Amygdala (tissue), 56 donors: Measurements from ENCODE around the gene CMPK2.
"Not testable (repeated sequence)": the region's sequence is repeated elsewhere in the genome, so short reads cannot be mapped to it uniquely, and the experiment has no call there.

Experiments used
- DNase-seq, 56 donors: peaks; one replicate each; lab custom pipeline; 2025; lab: John Stamatoyannopoulos, UW

CMPK2 gene, protein sequence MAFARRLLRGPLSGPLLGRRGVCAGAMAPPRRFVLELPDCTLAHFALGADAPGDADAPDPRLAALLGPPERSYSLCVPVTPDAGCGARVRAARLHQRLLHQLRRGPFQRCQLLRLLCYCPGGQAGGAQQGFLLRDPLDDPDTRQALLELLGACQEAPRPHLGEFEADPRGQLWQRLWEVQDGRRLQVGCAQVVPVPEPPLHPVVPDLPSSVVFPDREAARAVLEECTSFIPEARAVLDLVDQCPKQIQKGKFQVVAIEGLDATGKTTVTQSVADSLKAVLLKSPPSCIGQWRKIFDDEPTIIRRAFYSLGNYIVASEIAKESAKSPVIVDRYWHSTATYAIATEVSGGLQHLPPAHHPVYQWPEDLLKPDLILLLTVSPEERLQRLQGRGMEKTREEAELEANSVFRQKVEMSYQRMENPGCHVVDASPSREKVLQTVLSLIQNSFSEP

DNA sequence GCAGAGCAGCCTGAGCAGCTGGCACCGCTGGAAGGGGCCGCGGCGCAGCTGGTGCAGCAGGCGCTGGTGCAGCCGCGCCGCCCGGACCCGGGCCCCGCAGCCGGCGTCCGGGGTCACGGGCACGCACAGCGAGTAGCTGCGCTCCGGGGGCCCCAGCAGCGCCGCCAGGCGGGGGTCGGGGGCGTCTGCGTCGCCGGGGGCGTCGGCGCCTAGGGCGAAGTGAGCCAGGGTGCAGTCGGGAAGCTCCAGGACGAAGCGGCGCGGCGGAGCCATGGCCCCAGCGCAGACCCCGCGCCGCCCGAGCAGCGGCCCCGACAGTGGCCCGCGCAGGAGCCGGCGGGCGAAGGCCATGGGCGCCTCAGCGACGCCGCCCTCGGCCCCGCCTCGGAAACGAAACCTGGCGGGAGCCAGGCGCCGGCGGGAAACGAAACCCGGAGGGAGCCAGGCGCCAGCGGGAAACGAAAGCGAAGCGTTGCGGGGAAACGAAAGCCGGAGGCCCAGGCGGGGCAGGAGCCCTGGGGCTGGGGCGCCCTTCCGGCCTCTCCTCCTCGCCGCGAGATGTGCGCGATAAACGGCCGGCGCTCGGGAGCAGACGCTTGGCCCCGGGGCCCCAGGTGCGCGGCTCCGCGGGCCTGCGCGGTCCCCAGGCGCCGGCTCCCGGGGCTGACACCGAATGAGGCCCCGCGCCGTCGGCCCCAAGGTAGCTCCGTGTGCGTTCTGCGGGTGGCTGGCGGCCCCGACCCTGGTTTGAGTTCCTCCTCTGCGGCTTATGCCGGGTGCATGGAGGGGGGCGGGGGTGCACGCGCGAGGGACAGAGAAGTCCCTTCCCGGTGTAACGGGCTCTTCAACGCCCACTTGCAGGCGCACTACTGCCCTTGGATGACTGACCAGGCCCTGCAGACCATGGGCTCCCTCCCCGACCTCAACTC is at the start of gene CMPK2:
Gene CMPK2, minus strand, starts transcription at position 562 of the 929 bp plus-strand sequence. Its CDS starts 211 bp downstream, at position 351.
- DNase-seq = peak in 29 of 56 donors; percentile 5 to 66 (median 41)

DNA sequence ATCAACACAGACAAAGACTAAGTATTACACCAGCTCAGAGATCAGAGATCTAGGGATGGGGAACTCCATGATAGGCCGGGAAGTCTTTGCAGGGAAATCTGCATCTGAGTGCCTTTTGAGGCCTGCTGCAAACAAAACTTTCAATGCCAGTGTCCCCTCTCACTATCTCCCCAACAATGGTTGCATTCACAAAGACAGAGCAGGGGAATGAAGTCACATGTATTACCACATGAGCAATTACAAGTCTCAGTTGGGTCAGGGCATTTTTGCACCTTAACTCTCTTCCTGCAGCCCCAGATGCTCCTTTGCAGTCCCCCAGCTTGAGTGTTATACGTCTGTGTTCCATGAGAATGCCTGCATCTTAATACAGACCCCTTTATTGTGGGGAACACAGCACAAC is 49.7 kb upstream of the CMPK2 start:
- peak in 7 of 56 donors; percentile 29 to 49 (median 46) for DNase-seq

DNA sequence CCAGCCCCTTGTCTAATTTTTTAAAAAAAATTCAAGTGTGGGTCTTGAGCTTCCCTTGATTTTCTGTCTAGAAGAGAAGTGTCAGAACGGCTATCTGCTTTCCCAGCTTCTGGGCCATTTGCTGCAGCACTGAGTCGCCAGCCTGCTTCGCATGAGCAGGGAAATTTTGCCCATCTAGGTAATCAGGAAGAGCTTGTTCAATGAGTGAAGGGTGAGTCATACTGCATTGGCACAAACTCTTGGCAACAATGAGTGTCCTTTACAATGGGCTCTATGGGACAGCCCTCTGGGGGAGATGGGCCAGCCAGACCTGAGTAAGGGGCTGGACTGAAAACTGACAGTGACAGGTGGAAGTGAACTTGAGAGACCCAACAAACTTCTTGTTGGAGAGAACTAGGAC is 49.1 kb upstream of the CMPK2 start:
- no peak for DNase-seq

DNA sequence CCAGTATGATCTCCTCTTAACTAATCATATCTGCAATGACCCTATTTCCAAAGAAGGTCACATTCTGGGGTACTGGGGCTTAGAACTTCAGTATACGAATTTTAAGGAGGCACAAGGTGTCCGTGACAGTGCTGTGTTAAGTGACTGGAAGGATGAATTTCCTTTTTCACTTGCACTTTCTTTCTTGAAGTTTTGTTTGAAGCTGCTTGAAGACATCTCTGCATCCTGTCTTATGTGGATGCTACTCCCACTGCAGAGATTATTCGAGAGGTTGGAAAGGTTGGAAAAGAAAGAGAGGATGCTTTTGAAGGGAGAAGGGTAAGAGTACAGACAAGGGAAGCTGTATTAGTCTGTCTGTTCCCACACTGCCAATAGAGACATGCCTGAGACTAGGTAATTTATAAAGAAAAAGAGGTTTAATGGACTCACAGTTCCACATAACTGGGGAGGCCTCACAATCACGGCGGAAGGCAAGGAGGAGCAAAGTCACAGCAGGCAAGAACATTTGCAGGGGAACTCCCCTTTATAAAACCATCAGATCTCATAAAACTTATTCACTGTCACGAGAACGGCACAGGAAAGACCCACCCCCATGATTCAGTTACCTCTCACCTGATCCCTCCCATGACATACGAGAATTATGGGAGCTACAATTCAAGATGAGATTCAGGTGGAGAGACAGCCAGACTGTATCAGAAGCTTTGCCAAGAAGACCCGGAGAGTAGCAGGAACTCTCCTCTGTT is 47.9 kb upstream of the CMPK2 start:
- no peak for DNase-seq

DNA sequence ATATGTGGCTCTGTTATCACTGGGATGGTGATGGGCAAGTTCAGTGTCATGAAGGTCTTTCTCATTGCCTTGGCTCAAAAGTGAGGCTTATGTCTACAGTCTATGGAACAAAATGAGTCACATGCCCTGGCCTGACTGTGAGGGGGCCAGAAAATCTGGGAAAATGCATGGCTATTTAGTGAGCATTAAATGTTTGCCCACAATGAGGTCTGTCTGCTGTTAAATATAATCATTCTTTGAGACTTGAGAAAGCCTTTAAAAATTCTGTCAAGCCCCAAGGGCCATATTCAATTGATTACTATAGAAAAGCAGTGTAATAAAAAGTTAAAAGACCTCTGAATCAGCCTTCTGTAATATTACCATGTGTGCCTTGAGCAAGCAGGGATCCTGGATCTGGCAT is 46.0 kb upstream of the CMPK2 start:
- no peak for DNase-seq

DNA sequence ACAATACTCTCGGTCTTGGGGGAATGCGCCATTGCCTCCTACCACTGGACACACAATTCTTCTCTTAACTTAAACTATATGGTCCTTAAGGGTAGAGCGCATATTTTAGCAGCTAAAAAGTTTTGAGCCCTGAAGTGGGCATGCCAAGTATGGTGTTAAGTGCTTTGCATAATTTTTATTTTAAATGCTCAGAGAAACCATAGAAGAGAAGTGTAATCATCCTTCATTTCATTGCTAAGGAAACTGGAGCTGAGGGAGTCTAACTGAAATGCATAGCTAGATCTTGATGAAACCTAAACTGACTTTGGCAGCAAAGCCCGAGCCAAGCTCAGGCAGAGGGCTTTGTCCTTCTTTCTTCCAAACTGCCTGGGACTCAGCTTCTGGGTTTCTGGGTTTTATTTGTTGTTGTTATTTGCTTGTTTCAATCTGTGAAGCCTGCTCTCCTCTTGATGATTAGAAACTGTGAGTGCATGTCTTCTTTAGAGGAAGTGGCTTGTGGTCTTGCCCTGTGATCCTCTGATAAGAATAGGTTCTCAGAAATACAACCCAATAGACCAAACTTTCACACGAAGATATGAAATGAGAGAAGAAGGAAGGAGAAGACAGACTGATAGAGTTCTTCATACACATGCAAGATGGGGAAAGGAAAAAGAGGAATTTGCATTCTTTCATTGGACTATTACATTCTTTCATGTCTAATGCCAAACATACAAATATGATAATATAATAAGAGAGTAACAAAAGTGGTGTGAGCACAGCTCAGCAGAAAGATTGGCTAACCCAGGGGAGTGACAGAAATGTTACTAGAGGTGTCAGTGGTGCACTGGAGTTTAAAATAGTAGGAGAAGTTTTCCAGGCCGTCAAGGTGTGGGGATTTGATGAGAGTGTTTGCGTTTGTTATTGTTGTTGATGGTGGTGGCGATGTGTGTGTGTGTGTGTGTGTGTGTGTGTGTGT is 44.0 kb upstream of the CMPK2 start:
- no peak for DNase-seq

DNA sequence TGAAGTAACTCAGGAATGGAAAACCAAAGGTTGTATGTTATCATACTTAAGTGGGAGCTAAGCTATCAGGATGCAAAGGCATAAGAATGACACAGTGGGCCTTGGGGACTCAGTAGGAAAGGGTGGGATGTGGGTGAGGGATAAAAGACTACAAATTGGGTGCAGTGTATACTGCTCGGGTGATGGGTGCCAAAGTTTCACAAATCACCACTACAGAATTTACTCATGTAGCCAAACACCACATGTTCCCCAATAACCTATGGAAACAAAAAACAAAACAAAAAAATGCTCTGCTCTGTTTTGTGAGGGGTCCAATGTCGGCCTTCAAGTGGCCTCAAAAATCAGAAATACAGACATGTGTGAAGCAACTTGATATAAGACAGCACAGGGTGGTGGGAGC is 42.6 kb upstream of the CMPK2 start:
- no peak for DNase-seq

DNA sequence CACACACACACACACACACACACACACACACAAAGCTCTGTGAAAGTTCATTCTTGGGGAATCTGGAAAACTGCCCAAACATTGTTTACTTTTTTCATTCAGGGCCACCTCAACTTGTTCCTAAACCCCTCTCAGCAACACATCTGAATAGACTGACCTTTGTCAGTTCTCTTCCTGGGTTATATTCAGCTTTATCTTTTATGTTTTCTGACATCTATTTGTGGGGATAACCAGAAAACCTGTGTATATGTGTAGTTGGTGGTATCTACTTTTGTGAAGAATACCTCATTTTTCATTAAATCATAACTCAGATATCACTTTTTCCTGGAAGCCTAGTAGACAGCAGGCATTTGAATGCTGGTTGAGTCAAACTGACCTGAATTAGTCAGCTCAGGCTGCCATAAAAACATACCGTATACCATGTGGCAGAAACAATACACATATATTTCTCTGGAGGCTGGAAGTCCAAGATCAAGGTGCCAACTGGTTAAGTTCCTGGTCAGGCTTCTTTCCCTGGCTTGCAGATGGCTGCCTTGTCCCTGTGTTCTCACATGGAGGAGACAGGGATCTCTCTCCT is 40.5 kb upstream of the CMPK2 start:
- no peak for DNase-seq

DNA sequence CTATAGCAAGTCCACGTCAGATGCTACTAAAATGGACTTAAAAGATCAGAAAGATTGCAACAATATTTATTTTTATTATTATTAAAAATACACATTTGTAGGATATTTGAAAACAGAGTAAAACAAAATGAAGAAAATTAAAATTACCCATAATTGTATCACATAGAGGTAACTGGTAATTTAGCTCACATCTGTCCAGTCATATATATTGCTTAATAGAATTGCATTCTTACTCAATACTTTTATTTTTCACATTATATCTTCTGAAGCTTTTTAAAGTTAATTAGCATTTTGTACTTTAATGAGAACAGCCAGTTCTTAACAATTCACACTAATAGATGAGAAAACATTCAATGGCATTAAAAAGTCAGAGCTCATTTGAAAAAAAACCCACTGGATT is 40.0 kb upstream of the CMPK2 start:
- DNase-seq = no peak

DNA sequence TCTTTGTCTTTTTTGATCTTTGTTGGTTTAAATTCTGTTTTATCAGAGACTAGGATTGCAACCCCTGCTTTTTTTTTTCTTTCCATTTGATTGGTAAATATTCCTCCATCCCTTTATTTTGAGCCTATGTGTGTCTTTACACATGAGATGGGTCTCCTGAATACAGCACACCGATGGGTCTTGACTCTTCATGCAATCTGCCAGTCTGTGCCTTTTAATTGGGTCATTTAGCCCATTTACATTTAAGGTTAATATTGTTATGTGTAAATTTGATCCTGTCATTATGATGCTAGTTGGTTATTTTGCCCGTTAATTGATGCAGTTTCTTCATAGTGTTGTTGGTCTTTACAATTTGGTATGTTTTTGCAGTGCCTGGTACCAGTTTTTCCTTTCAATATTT is 36.9 kb upstream of the CMPK2 start:
- DNase-seq = not testable (repeated sequence)

DNA sequence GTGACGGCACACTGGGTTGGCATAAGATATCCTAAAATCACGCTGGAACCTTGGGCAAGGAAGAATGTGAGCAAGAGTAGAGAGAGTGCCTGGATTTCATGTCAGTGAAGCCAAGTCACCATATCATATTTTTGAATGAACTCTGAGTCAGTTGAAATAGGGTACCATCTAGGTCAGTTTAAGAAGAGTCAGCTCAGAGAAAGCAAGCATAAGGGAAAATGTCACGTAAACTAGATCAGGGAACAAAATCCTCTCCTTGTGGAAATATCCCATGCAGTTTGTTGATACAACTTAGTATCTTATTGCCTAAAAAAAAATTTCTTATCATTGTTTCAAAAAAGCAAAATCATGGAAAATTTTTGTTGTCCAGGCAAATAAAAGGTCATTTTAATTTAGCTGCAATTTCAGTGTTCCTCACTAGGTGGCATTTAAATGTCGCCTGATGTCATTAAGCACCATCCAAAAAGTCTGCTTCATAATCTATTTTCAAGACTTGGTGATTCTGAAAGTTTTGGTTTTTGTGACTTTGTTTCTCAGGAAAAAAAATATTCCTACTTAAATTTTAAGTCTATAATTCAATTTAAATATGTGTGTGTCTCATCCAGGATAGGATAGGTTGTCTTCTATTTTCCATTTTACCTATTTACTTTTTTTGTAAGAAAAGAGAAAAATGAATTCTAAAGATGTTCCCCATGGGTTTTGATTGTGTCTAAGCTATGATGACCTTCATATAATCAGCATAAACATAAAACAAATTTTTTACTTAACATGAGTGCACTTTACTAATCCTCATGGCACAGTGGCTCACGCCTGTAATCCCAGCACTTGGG is 31.4 kb upstream of the CMPK2 start:
- DNase-seq = peak in 1 of 56 donors; percentile 55

DNA sequence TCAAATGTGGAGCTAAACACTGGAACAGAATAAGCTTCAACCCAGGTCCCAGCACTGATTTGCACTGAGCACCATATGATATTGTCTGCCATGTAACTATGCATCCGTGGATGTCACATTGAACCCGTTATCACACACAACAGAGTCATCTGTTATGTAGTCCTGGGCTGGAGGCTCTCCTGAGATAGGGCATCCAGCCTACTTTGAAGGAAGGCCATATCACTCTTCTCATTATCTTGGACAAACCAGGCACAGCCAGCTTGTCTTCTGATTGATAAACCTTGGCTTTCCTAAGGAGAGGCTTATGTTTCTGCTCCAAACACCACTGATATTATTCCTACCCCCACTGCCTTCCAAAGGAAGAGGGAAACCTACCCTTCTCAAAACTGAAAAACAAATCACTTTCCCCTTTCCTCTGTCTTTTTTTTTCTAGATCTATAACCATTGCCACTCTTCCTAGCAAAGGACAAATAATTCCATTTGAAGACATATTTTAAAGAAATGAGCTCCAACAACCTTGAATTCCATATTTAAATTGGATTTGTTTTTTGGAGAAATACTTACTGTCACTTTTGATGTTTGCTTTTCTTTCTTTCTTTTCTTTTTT is 28.3 kb upstream of the CMPK2 start:
- no peak for DNase-seq

DNA sequence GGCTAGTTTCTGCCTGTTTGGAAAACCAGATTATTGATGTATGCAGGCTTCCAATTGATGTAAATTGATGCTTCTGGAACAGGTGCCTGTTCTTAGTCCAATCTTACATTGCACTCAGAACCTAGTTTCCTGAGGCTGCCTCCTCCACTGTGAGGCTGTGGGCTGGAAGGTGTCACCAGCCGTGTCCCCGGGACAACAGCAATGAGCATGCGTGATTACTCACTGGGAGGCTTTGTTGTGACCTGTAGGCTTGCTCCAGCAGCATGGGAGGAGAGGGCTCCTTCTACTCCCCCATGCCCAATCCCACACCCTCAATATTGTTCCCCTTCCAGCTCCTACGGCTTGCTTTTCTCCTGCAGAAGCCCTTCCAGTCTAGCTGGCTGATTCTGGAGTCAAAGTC is 23.0 kb upstream of the CMPK2 start:
- no peak for DNase-seq

DNA sequence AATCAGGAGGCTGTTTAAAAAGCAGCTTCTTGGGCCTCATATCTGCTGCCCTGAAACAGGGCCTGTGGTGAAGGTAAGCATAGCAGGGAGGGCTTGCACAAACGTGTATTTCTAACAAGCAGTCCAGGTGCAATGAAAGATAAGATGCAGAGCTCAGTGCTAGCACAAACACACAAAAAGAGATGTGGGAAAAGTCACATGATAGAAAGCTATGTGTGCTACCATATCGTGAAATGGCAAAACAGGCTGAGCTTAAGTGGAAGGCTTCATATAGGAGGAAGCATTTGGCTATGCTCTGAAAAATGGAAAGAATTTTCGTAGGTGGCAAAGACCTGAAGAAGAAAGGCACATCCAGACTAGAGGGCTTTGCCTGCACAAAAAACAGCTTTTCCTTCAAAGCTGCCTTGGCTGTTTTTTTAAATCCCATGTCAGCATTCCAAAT is 22.1 kb upstream of the CMPK2 start:
- DNase-seq = no peak

DNA sequence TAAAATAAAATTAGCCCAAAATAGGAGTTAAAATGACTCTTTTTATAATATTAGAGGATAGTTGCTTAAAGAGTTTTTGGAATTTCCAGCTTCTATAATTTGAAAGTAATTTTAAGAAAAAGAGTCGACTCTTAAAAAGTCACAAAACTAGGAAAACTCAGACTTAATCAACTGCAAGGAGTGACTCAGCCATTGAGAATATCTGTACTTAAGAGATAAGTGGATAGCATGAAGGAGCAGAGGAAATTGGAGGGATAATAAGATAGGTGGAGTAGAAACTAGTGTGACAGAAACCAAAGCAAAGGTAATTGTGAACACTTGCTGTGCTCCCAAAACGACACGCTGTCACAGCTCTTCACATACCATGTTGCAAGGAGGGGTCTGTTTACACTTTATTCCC is 20.3 kb upstream of the CMPK2 start:
- DNase-seq = no peak

DNA sequence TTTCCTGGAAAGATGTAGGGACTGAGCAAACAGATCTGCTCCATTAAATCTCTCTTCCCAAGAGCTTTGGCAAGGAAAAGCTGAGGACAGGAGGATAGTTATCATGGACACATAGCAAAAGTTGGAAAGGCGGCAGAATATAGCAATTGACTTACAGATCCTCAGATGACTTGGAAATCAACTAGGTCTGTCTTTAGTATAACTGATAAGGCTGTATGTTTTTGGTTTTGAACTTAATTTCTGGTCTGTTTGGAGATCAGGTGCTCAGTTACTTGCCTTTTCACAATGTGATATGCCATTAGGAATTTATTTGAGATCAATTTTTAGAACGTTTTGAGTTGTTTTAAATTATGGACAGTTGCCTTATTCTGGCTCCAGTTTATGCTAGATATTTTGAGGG is 19.8 kb upstream of the CMPK2 start:
- no peak for DNase-seq

DNA sequence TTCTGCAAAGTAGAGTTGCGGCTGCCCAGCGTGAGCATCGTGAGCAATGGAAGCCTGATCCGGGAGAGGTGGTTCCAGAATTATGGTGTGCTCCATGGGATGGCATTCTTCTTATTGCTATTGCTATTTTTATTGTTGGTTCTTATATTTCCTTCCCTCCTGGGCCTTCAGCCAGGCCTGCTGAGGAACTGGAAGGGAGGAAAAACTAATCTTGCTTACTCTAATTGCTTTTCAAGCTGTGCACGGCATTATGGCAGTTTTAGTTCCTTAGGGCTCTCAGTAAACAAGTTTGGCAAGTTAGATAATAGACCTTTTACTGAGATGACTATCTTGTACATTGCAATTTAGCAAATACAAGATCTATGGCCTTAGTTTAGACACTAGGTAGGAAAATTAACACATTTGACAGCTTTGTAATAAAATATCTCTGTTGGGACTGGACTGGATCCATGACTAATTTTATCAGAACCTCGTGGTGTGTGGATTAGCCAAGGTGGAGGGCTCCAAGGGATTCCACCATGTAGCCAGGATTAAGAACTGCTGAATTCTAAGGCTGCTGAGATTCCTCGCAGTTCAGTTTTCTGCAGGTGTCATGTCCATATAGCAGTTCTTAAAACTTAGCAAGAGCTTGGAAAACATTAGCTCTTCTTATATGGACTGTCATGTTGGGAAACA is 17.9 kb upstream of the CMPK2 start:
- peak in 1 of 56 donors; percentile 14 for DNase-seq
